HepG2 (cell line): ENCODE results near the gene PDK3. TPM values are rescaled to one million over a fixed set of nuclear protein-coding genes. Genes with fewer than 3 reads are reported as not detected.

Experiments
- ATAC-seq: fragments of 200-7000 bp; cut with Tn5 transposase; 3 replicates; pipeline ENCODE4 v1.9.1; 2020; ENCODE audit warnings: mild to moderate bottlenecking, moderate library complexity
- BruUV-seq: library from RNA; stranded (reverse); fragments of 400-500 nt; replicated peaks from 2 replicates; lab custom pipeline; 2021; lab: Mats Ljungman, UMichigan
- CTCF ChIA-PET: fragments of 300-600 bp; formaldehyde crosslinking; extraction: SDS; loops from one replicate; lab custom pipeline; 2021; ENCODE audit warnings: low total read pairs, inconsistent platforms, low intra/inter-chr PET ratio; lab: Yijun Ruan, JAX
- POLR2A ChIA-PET: fragments of 350-600 bp; sonication (Branson Sonifier 250); formaldehyde crosslinking; loops from one replicate; lab custom pipeline; 2020; ENCODE audit warnings: antibody characterized with exemption, inconsistent platforms; lab: Yijun Ruan, JAX
- DNase-seq: peaks from one replicate; pipeline ENCODE4 v3.0.0-alpha.2; 2015; ENCODE audit warnings: low spot score
- FAIRE-seq: peaks from 3 replicates; lab custom pipeline; 2011; peaks lifted over from hg19 to GRCh38; lab: Jason Lieb, UNC
- H2AFZ ChIP-seq: one replicate; pipeline ENCODE4 v1.6.1; 2011; ENCODE audit warnings: low read length, inconsistent platforms
- H3K27ac ChIP-seq: fragments of 300-600 bp; 3 replicates; pipeline ENCODE4 v1.8.0; 2011; ENCODE audit warnings: mixed run types, mild to moderate bottlenecking, mixed read lengths, low read length, inconsistent platforms; ENCODE audit not compliant: insufficient read depth; ENCODE audit errors: extremely low read length
- H3K27me3 ChIP-seq, 2 experiments: fragments of 200-600 bp in 1 of 2; 2 replicates in 1 of 2; 3 replicates in 1 of 2; pipeline versions ENCODE4 v1.6.0 to v1.8.0; 2011; ENCODE audit warnings: low read length in 2 of 2, mild to moderate bottlenecking in 2 of 2, moderate library complexity in 2 of 2, inconsistent platforms in 1 of 2; ENCODE audit not compliant: insufficient read depth in 2 of 2, control insufficient read depth in 1 of 2
- H3K36me3 ChIP-seq, 2 experiments: fragments of 200-600 bp in 1 of 2; replicated peaks in 1 of 2; 2 replicates in 1 of 2; 3 replicates in 1 of 2; pipeline versions ENCODE4 v1.5.1 to v1.8.0; 2011; ENCODE audit warnings: low read length in 2 of 2, inconsistent platforms in 1 of 2; ENCODE audit not compliant: insufficient read depth in 2 of 2, control insufficient read depth in 1 of 2
- H3K4me1 ChIP-seq: 2 replicates; pipeline ENCODE4 v1.5.1; 2012; ENCODE audit warnings: low read length, inconsistent platforms; ENCODE audit not compliant: insufficient read depth
- H3K4me2 ChIP-seq: 2 replicates; pipeline ENCODE4 v1.6.0; 2011; ENCODE audit warnings: low read depth, low read length, inconsistent platforms
- H3K4me3 ChIP-seq, 3 experiments: fragments of 200-600 bp in 1 of 3; sonication (generic), shearing (Covaris generic) in 1 of 3; replicated peaks in 1 of 3; 2 replicates each; pipeline ENCODE4 v1.5.1; 2011 to 2016; ENCODE audit warnings: low read length in 3 of 3, inconsistent platforms in 2 of 3, low read depth in 2 of 3, mild to moderate bottlenecking in 2 of 3, control low read depth in 1 of 3, mixed read lengths in 1 of 3; ENCODE audit not compliant: insufficient read depth in 1 of 3
- H3K79me2 ChIP-seq: one replicate; pipeline ENCODE4 v1.6.1; 2011; ENCODE audit warnings: low read length, inconsistent platforms; ENCODE audit not compliant: insufficient read depth
- H3K9ac ChIP-seq: 2 replicates; pipeline ENCODE4 v1.6.0; 2011; ENCODE audit warnings: mild to moderate bottlenecking, low read depth, low read length, inconsistent platforms; ENCODE audit not compliant: insufficient read depth
- H3K9me3 ChIP-seq: 2 replicates; pipeline ENCODE4 v1.5.1; 2012; ENCODE audit warnings: mild to moderate bottlenecking, low read length
- H4K20me1 ChIP-seq: 2 replicates; pipeline ENCODE4 v1.6.0; 2011; ENCODE audit warnings: inconsistent platforms, mild to moderate bottlenecking, low read length, moderate library complexity; ENCODE audit not compliant: insufficient read depth
- AGO1 ChIP-seq: fragments of 200-400 bp; formaldehyde crosslinking; IDR thresholded peaks from 2 replicates; pipeline ENCODE4 v1.6.1; 2017; ENCODE audit warnings: mild to moderate bottlenecking, low read depth, low read length, moderate library complexity; ENCODE audit not compliant: poor library complexity, severe bottlenecking
- CENPX ChIP-seq: sonication (generic); formaldehyde crosslinking; IDR thresholded peaks from 2 replicates; pipeline ENCODE4 v1.9.0; 2021; ENCODE audit warnings: mild to moderate bottlenecking, missing genetic modification reagents, moderate library complexity
- HOXA7 ChIP-seq: sonication (generic); formaldehyde crosslinking; IDR thresholded peaks from 2 replicates; pipeline ENCODE4 v1.8.1; 2022; ENCODE audit warnings: mild to moderate bottlenecking, missing genetic modification reagents, moderate library complexity
- MAFK ChIP-seq, 2 experiments: IDR thresholded peaks in 1 of 2; conservative IDR thresholded peaks in 1 of 2; 2 replicates each; pipeline ENCODE4 v1.6.1; 2011; ENCODE audit warnings: improper control_type of control experiment in 2 of 2, low read length in 2 of 2
- MED13 ChIP-seq: sonication (generic); formaldehyde crosslinking; IDR thresholded peaks from 2 replicates; pipeline ENCODE4 v1.5.0; 2020; ENCODE audit warnings: missing genetic modification reagents
- PHF5A ChIP-seq: IDR thresholded peaks from one replicate; pipeline ENCODE4 v1.6.1; 2018; ENCODE audit warnings: low read depth, missing genetic modification reagents; ENCODE audit not compliant: unreplicated experiment
- RBM22 ChIP-seq: fragments of 200-400 bp; formaldehyde crosslinking; optimal IDR thresholded peaks from 2 replicates; pipeline ENCODE3; 2017; ENCODE audit warnings: mild to moderate bottlenecking, low read length, moderate library complexity
- ZBTB38 ChIP-seq: sonication (generic); formaldehyde crosslinking; IDR thresholded peaks from 2 replicates; pipeline ENCODE4 v1.5.1; 2020; ENCODE audit warnings: mild to moderate bottlenecking, missing genetic modification reagents
- ZNF496 ChIP-seq: sonication (generic); formaldehyde crosslinking; IDR thresholded peaks from 2 replicates; pipeline ENCODE4 v1.8.1; 2023; ENCODE audit warnings: mild to moderate bottlenecking, moderate library complexity, missing genetic modification reagents; ENCODE audit not compliant: insufficient replicate concordance
- ZNF619 ChIP-seq: sonication (generic); formaldehyde crosslinking; IDR thresholded peaks from 2 replicates; pipeline ENCODE4 v1.4.0; 2020; ENCODE audit warnings: mild to moderate bottlenecking, missing genetic modification reagents
- ZNF772 ChIP-seq: sonication (generic); formaldehyde crosslinking; IDR thresholded peaks from 2 replicates; pipeline ENCODE4 v1.5.0; 2020; ENCODE audit warnings: mild to moderate bottlenecking, missing genetic modification reagents
- in situ Hi-C: cut with HindIII; loops from 2 replicates; pipeline ENCODE4 v1.10.0; 2017; ENCODE audit warnings: low pct_unique_long_range_greater_than_20kb; ENCODE audit not compliant: extremely low pct_ligation_motif_present
- intact Hi-C: fragments of 100-400 bp; cut with micrococcal nuclease; formaldehyde crosslinking; loops from one replicate; pipeline ENCODE4 v1.10.0; 2022; ENCODE audit not compliant: unreplicated experiment
- polyA plus RNA-seq, 8 experiments: library from polyadenylated mRNA; depleted of rRNA in 3 of 8; stranded (reverse) in 7 of 8; unstranded in 1 of 8; fragments of >200 nt; fragmentation: Illumina TruSeq in 4 of 8; extraction: Trizol in 4 of 8; gene quantifications; 2 replicates each; pipeline versions ENCODE4 v1.2.1 to v1.2.3, GENCODE V29; 2011 to 2016; ENCODE audit warnings: low read depth in 4 of 8, missing spikeins in 1 of 8, mixed read lengths in 1 of 8; ENCODE audit not compliant: insufficient read depth in 1 of 8
- total RNA-seq, 5 experiments: library from RNA; depleted of rRNA; stranded (reverse); fragments of >200 nt; fragmentation: Illumina TruSeq; extraction: Trizol; gene quantifications; 2 replicates each; pipeline ENCODE4 v1.2.3, GENCODE V29; 2016; ENCODE audit warnings: low read depth in 1 of 5
- TF ChIP-seq, protein P1 (sequence below): sonication (generic); formaldehyde crosslinking; IDR thresholded peaks from 2 replicates; pipeline ENCODE4 v1.4.0; 2020; ENCODE audit warnings: missing genetic modification reagents, borderline replicate concordance
- TF ChIP-seq, protein P2 (sequence below), 2 experiments: sonication (generic) in 1 of 2; formaldehyde crosslinking in 1 of 2; IDR thresholded peaks; 2 replicates each; pipeline versions ENCODE4 v1.4.0 to v1.6.1; 2016 to 2020; ENCODE audit warnings: borderline replicate concordance in 1 of 2, low read depth in 1 of 2, mild to moderate bottlenecking in 1 of 2, missing genetic modification reagents in 1 of 2
- TF ChIP-seq, protein P3 (sequence below): sonication (generic); formaldehyde crosslinking; conservative IDR thresholded peaks from 2 replicates; pipeline ENCODE4 v1.8.0; 2022; ENCODE audit warnings: low read depth, missing genetic modification reagents

The PDK3 gene
- total and polyA plus RNA-seq, 2 of the 13 experiments (the other 11 are each of a cell fraction or from before 2014, with no cell fraction given) = 9.1 to 10.5 TPM

DNA sequence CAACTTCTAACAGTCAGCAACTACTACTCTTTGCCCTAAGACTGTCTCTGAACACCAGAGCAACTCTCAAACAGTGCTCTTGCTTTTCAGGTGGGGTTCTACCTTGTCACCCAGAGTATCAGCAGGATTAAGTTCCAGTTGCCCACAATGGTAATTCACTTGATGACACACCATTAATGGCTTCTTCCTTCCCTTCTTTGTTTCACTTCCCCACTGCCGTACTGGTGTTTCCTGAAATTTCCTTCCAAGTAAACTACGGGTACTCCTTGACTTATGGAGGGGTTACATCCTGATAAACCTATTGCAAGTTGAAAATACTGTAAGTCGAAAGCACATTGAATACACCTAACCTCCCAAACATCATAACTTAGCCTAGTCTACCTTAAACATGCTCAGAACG is 36.6 kb upstream of the PDK3 start (continued):
- no peak for TF ChIP-seq AGO1

DNA sequence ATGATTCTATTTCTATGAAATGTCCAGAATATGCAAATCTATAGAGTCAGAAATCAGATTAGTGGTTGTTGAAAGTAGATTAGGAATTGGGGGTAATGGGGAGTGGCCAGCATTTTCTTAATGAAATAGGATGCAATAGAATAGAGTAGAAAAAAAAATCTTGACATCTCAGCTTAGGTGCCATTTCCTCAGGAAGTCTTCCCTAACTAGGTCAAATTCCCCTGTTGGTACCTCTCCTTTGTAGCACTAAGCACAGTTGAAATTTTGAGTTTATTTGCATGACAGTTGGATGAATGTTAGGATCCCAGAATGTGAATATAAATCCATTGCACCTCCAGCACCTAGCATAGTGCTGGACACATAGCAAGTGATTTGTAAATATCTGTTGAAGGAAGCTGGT is 30.0 kb upstream of the PDK3 start:
- no peak for FAIRE-seq
- TF ChIP-seq, protein P1, sequence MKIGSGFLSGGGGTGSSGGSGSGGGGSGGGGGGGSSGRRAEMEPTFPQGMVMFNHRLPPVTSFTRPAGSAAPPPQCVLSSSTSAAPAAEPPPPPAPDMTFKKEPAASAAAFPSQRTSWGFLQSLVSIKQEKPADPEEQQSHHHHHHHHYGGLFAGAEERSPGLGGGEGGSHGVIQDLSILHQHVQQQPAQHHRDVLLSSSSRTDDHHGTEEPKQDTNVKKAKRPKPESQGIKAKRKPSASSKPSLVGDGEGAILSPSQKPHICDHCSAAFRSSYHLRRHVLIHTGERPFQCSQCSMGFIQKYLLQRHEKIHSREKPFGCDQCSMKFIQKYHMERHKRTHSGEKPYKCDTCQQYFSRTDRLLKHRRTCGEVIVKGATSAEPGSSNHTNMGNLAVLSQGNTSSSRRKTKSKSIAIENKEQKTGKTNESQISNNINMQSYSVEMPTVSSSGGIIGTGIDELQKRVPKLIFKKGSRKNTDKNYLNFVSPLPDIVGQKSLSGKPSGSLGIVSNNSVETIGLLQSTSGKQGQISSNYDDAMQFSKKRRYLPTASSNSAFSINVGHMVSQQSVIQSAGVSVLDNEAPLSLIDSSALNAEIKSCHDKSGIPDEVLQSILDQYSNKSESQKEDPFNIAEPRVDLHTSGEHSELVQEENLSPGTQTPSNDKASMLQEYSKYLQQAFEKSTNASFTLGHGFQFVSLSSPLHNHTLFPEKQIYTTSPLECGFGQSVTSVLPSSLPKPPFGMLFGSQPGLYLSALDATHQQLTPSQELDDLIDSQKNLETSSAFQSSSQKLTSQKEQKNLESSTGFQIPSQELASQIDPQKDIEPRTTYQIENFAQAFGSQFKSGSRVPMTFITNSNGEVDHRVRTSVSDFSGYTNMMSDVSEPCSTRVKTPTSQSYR (CRISPR knock-in tag) = no peak
- TF ChIP-seq HOXA7 (CRISPR knock-in tag) = no peak
- TF ChIP-seq, protein P2, sequence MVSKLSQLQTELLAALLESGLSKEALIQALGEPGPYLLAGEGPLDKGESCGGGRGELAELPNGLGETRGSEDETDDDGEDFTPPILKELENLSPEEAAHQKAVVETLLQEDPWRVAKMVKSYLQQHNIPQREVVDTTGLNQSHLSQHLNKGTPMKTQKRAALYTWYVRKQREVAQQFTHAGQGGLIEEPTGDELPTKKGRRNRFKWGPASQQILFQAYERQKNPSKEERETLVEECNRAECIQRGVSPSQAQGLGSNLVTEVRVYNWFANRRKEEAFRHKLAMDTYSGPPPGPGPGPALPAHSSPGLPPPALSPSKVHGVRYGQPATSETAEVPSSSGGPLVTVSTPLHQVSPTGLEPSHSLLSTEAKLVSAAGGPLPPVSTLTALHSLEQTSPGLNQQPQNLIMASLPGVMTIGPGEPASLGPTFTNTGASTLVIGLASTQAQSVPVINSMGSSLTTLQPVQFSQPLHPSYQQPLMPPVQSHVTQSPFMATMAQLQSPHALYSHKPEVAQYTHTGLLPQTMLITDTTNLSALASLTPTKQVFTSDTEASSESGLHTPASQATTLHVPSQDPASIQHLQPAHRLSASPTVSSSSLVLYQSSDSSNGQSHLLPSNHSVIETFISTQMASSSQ (IDR thresholded peaks at IDR 0.05; ENCODE audit: low read depth) = no peak
- TF ChIP-seq, protein P2 (CRISPR knock-in tag; IDR thresholded peaks at IDR 0.05; ENCODE audit: borderline replicate concordance) = no peak
- no peak for TF ChIP-seq CENPX (CRISPR knock-in tag)
- TF ChIP-seq ZNF619 (CRISPR knock-in tag) = no peak
- no peak for TF ChIP-seq ZBTB38
- no peak for TF ChIP-seq MAFK (conservative IDR thresholded peaks at IDR 0.05 in 1 of 2, IDR thresholded peaks at IDR 0.05 in 1 of 2; ENCODE audit: low read length in 2 of 2)
- no peak for TF ChIP-seq MED13 (CRISPR knock-in tag)
- no peak for TF ChIP-seq PHF5A (CRISPR knock-in tag)
- no peak for TF ChIP-seq ZNF772 (CRISPR knock-in tag)
- TF ChIP-seq, protein P3, sequence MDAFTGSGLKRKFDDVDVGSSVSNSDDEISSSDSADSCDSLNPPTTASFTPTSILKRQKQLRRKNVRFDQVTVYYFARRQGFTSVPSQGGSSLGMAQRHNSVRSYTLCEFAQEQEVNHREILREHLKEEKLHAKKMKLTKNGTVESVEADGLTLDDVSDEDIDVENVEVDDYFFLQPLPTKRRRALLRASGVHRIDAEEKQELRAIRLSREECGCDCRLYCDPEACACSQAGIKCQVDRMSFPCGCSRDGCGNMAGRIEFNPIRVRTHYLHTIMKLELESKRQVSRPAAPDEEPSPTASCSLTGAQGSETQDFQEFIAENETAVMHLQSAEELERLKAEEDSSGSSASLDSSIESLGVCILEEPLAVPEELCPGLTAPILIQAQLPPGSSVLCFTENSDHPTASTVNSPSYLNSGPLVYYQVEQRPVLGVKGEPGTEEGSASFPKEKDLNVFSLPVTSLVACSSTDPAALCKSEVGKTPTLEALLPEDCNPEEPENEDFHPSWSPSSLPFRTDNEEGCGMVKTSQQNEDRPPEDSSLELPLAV (CRISPR knock-in tag) = no peak
- TF ChIP-seq ZNF496 (CRISPR knock-in tag) = no peak
- no peak for TF ChIP-seq RBM22

More for the DNA sequence above, 30.0 kb upstream of the PDK3 start:
- POLR2A ChIA-PET = no interaction called here
- DNase-seq (no peak), ATAC-seq (no peak)
- no peak overlapping the region for H3K4me2 ChIP-seq
- CTCF ChIA-PET = no interaction called here
- no peaks in the 10 kb centered on the region for H3K9me3 ChIP-seq
- no peaks in the 10 kb centered on the region for H4K20me1 ChIP-seq
- in situ Hi-C loops = no loop called here
- BruUV-seq = no TSS peak
- no peaks in the 10 kb centered on the region for H3K79me2 ChIP-seq
- no peak overlapping the region for H3K9ac ChIP-seq
- H3K27ac ChIP-seq = no peak overlapping the region
- intact Hi-C loops = no loop called here
- no peak overlapping the region for H2AFZ ChIP-seq
- no peaks in the 10 kb centered on the region; a peak in 1 of 5 replicates for H3K27me3 ChIP-seq
- H3K4me1 ChIP-seq = no peaks in the 10 kb centered on the region; the same call in 1 of the 2 replicates
- H3K36me3 ChIP-seq = no peaks in the 10 kb centered on the region
- H3K4me3 ChIP-seq = no peak overlapping the region
